Left lung (tissue), 14 donors: ENCODE results near the gene CBX5. TPM values are rescaled to one million over a fixed set of nuclear protein-coding genes. Genes with fewer than 3 reads are reported as not detected.
"Not testable (repeated sequence)": the region's sequence is repeated elsewhere in the genome, so short reads cannot be mapped to it uniquely, and the experiment has no call there.

Source experiments
- ATAC-seq: fragments of 200-7000 bp; cut with Tn5 transposase; one replicate; pipeline ENCODE4 v1.9.1; 2020; ENCODE audit warnings: moderate library complexity
- DNase-seq, 4 donors: peaks; one replicate each; pipeline ENCODE4 v3.0.0-alpha.2; 2013 to 2020
- H3K27ac ChIP-seq, 2 donors: fragments of 200-600 bp; sonication (generic) in 1 of 2; one replicate each; pipeline versions ENCODE4 v1.5.0 to v1.8.0; 2020 to 2021
- H3K27me3 ChIP-seq, 2 donors: fragments of 200-600 bp; sonication (generic) in 1 of 2; one replicate each; pipeline versions ENCODE4 v1.5.0 to v1.8.0; 2020 to 2021
- H3K36me3 ChIP-seq, 2 donors: fragments of 200-600 bp; sonication (generic) in 1 of 2; one replicate each; pipeline versions ENCODE4 v1.5.0 to v1.8.0; 2020 to 2021
- H3K4me1 ChIP-seq, 2 donors: fragments of 200-600 bp; one replicate each; pipeline ENCODE4 v1.8.0; 2021
- H3K4me3 ChIP-seq, 2 donors: fragments of 200-600 bp; sonication (generic) in 1 of 2; one replicate each; pipeline versions ENCODE4 v1.5.0 to v1.8.0; 2020 to 2021; ENCODE audit warnings: mild to moderate bottlenecking in 1 of 2
- H3K9me3 ChIP-seq, 2 donors: fragments of 200-600 bp; sonication (generic) in 1 of 2; one replicate each; pipeline versions ENCODE4 v1.5.0 to v1.8.0; 2020 to 2021
- CTCF ChIP-seq, 2 donors: fragments of 200-600 bp; sonication (generic) in 1 of 2; IDR thresholded peaks; one replicate each; pipeline versions ENCODE4 v1.5.0 to v1.8.0; 2021; ENCODE audit warnings: antibody characterized with exemption in 2 of 2
- intact Hi-C, 2 donors: fragments of 100-400 bp; cut with DNase I; formaldehyde crosslinking; loops; one replicate each; pipeline versions ENCODE4 v1.11.2 to v1.14.2; 2022
- long read RNA-seq, 12 donors: library from polyadenylated mRNA in 2 of 12; unstranded in 2 of 12; transcript quantifications; one replicate each; pipeline ENCODE4 v2.0.0 and lab custom pipeline, GENCODE V29; 2019 to 2026
- polyA plus RNA-seq, 6 donors: library from polyadenylated mRNA; unstranded; fragments of 120-200 nt; gene quantifications; one replicate each; pipeline ENCODE4 v1.2.1, GENCODE V29; 2013; ENCODE audit not compliant: insufficient read length in 6 of 6
- total RNA-seq, 2 donors: library from RNA; stranded (reverse); fragmentation: NEBNext Ultra II Directional; extraction: Animal tissue kit (Norgen Biotek cat#: 25700); gene quantifications; one replicate each; pipeline ENCODE4 v1.2.1, GENCODE V29; 2021
- donor health status: DM: no; HTN: yes; CAD: no.
- donor health status: DM: no; HTN: no; CAD: no.

CBX5 gene
- total RNA-seq (10 to 100 TPM; 69.8 to 72.2 TPM), polyA plus RNA-seq (100 to 1,000 TPM; 105 to 134 (median 114) TPM)
- long read RNA-seq, donor 1, full-length matches to known transcripts, result 37 of 4,930 reads
- long read RNA-seq, donor 1, partial matches to known transcripts, result 3,101 of 4,930 reads
- long read RNA-seq, donor 1, other reads (novel, unspliced or antisense), result 1,792 of 4,930 reads
- long read RNA-seq, donor 2, full-length matches to known transcripts, result 30 of 5,167 reads
- long read RNA-seq, donor 2, partial matches to known transcripts, result 4,439 of 5,167 reads
- long read RNA-seq, donor 2, other reads (novel, unspliced or antisense), result 698 of 5,167 reads
- long read RNA-seq, donor 3, full-length matches to known transcripts, result 20 of 3,235 reads
- long read RNA-seq, donor 3, partial matches to known transcripts, result 2,774 of 3,235 reads
- long read RNA-seq, donor 3, other reads (novel, unspliced or antisense), result 441 of 3,235 reads
- long read RNA-seq, donor 4, full-length matches to known transcripts, result 5 of 20 reads
- long read RNA-seq, donor 4, partial matches to known transcripts, result 13 of 20 reads
- long read RNA-seq, donor 4, other reads (novel, unspliced or antisense), result 2 of 20 reads
- long read RNA-seq, donor 5, full-length matches to known transcripts, result 28 of 3,519 reads
- long read RNA-seq, donor 5, partial matches to known transcripts, result 2,034 of 3,519 reads
- long read RNA-seq, donor 5, other reads (novel, unspliced or antisense), result 1,457 of 3,519 reads
- long read RNA-seq, donor 6, full-length matches to known transcripts, result 17 of 25 reads
- long read RNA-seq, donor 6, partial matches to known transcripts, result 8 of 25 reads
- long read RNA-seq, donor 6, other reads (novel, unspliced or antisense), result 0 of 25 reads
- long read RNA-seq, donor 7, full-length matches to known transcripts, result 13 of 1,573 reads
- long read RNA-seq, donor 7, partial matches to known transcripts, result 1,339 of 1,573 reads
- long read RNA-seq, donor 7, other reads (novel, unspliced or antisense), result 221 of 1,573 reads
- long read RNA-seq, donor 8, full-length matches to known transcripts, result 30 of 2,889 reads
- long read RNA-seq, donor 8, partial matches to known transcripts, result 1,673 of 2,889 reads
- long read RNA-seq, donor 8, other reads (novel, unspliced or antisense), result 1,186 of 2,889 reads
- long read RNA-seq, donor 9, full-length matches to known transcripts, result 1 of 1 reads
- long read RNA-seq, donor 9, partial matches to known transcripts, result 0 of 1 reads
- long read RNA-seq, donor 9, other reads (novel, unspliced or antisense), result 0 of 1 reads
- long read RNA-seq, donor 10, full-length matches to known transcripts, result 10 of 20 reads
- long read RNA-seq, donor 10, partial matches to known transcripts, result 7 of 20 reads
- long read RNA-seq, donor 10, other reads (novel, unspliced or antisense), result 3 of 20 reads
- long read RNA-seq, donor 11, full-length matches to known transcripts, result 37 of 100 reads
- long read RNA-seq, donor 11, partial matches to known transcripts, result 58 of 100 reads
- long read RNA-seq, donor 11, other reads (novel, unspliced or antisense), result 5 of 100 reads
- long read RNA-seq, donor 12, full-length matches to known transcripts, result 19 of 4,363 reads
- long read RNA-seq, donor 12, partial matches to known transcripts, result 2,697 of 4,363 reads
- long read RNA-seq, donor 12, other reads (novel, unspliced or antisense), result 1,647 of 4,363 reads

- peaks cover 44 to 64% of the 10 kb centered on the region in 2 donors for H3K4me1 ChIP-seq
These were observed at the start of gene CBX5 for GRCh38 chr12:54279632-54280467. Gene CBX5, minus strand, starts transcription at chr12:54280122. Its CDS starts 22,472 bp downstream, at chr12:54257650.

GRCh38 chr12:54328595-54329337 lies 48.8 kb upstream of the CBX5 start:
- ATAC-seq, result no peak
- DNase-seq, result no peak
- Histone ChIP-seq H3K27ac (peak overlapping the region; percentile 8 to 54), H3K9me3 (no peaks in the 10 kb centered on the region), H3K4me1 (peaks cover 10 to 84% of the 10 kb centered on the region in 2 donors), H3K27me3 (no peaks in the 10 kb centered on the region), H3K36me3 (no peaks in the 10 kb centered on the region), H3K4me3 (no peak overlapping the region)
- intact Hi-C loops, result no loop called here
- TF ChIP-seq CTCF (IDR thresholded peaks at IDR 0.05), result no peak

More at GRCh38 chr12:54279632-54280467, at the start of gene CBX5:
- Histone ChIP-seq H3K9me3 (no peaks in the 10 kb centered on the region), H3K4me3 (peak within 1 kb of the TSS; percentile 53 to 90), H3K27me3 (no peaks in the 10 kb centered on the region), H3K27ac (peak within 1 kb of the TSS; percentile 94 to 95), H3K36me3 (peaks cover 13 to 34% of the 10 kb centered on the region in 2 donors)
- peak; percentile 87 for ATAC-seq
- intact Hi-C loops, result loop anchor here in 1 of 2 donors (5.0 kb wide), 1 partner anchor 42 kb away; no protein-coding TSS in a partner anchor
- no peak for TF ChIP-seq CTCF (IDR thresholded peaks at IDR 0.05)
- peak; percentile 97 to 100 (median 99) for DNase-seq

- H3K36me3 ChIP-seq, H3K9me3 ChIP-seq, DNase-seq, ATAC-seq, intact Hi-C loops, H3K27me3 ChIP-seq: not testable (repeated sequence)
- Histone ChIP-seq H3K4me1 (peaks cover 10 to 67% of the 10 kb centered on the region in 2 donors), H3K27ac (peak overlapping the region; percentile 88), H3K4me3 (peak overlapping the region; percentile 71 to 87)
These were observed 45.7 kb upstream of the CBX5 start for GRCh38 chr12:54325442-54326109.
